ENCODE results near the gene PCGF6. TPM values are rescaled to one million over a fixed set of nuclear protein-coding genes. Genes with fewer than 3 reads are reported as not detected.

Gene PCGF6
- total and polyA plus RNA-seq, 3 experiments from 2014 or later: 10.8 to 17.7 (median 17.6) TPM

GRCh38 chr10:103316087-103316486, 34.9 kb downstream of the PCGF6 start:
- H3K27ac Mint-ChIP-seq: peak overlapping the region in 1 of 8 donors; percentile 3
- peaks cover 0 to 52% (median 15%) of the 10 kb centered on the region in 3 donors for H3K36me3 Mint-ChIP-seq
- ChIA-PET CTCF (no interaction called here), POLR2A (no interaction called here)
- Histone ChIP-seq H3K36me3 (ENCODE audit: insufficient read depth, low read length) (peaks cover 5% of the 10 kb centered on the region), H3K27ac (ENCODE audit: low read depth, low read length) (no peak overlapping the region), H3K9me3 (ENCODE audit: low read length) (no peaks in the 10 kb centered on the region), H3K27me3 (ENCODE audit: insufficient read depth, low read length, poor library complexity, severe bottlenecking) (no peaks in the 10 kb centered on the region), H3K4me1 (ENCODE audit: insufficient read depth, low read length) (no peaks in the 10 kb centered on the region), H3K4me3 (ENCODE audit: low read length) (no peak overlapping the region)
- H3K4me1 Mint-ChIP-seq: no peaks in the 10 kb centered on the region
- no peak overlapping the region for H3K4me3 Mint-ChIP-seq
- no peaks in the 10 kb centered on the region for H3K27me3 Mint-ChIP-seq
- DNase-seq: no peak
- no peaks in the 10 kb centered on the region for H3K9me3 Mint-ChIP-seq

GRCh38 chr10:103310197-103310596, 40.7 kb downstream of the PCGF6 start:
- ChIA-PET CTCF (no interaction called here), POLR2A (no interaction called here)
- H3K4me3 Mint-ChIP-seq: no peak overlapping the region
- H3K36me3 ChIP-seq (ENCODE audit: insufficient read depth, low read length): peaks cover 5% of the 10 kb centered on the region
- no peaks in the 10 kb centered on the region for H3K27me3 ChIP-seq (ENCODE audit: insufficient read depth, low read length, poor library complexity, severe bottlenecking)
- H3K4me1 Mint-ChIP-seq: no peaks in the 10 kb centered on the region
- no peak overlapping the region for H3K4me3 ChIP-seq (ENCODE audit: low read length)
- H3K9me3 ChIP-seq (ENCODE audit: low read length): no peaks in the 10 kb centered on the region
- H3K27ac ChIP-seq (ENCODE audit: low read depth, low read length): no peak overlapping the region
- DNase-seq: no peak
- no peaks in the 10 kb centered on the region for H3K9me3 Mint-ChIP-seq
- H3K36me3 Mint-ChIP-seq: peaks cover 5 to 62% (median 23%) of the 10 kb centered on the region in 3 donors
- no peaks in the 10 kb centered on the region for H3K4me1 ChIP-seq (ENCODE audit: insufficient read depth, low read length)
- H3K27ac Mint-ChIP-seq: no peak overlapping the region
- no peaks in the 10 kb centered on the region for H3K27me3 Mint-ChIP-seq

GRCh38 chr10:103307594-103307993, 43.3 kb downstream of the PCGF6 start:
- CTCF ChIA-PET: no interaction called here
- H3K27me3 Mint-ChIP-seq: no peaks in the 10 kb centered on the region
- POLR2A ChIA-PET: no interaction called here
- no peaks in the 10 kb centered on the region for H3K4me1 ChIP-seq (ENCODE audit: insufficient read depth, low read length)
- no peak overlapping the region for H3K4me3 ChIP-seq (ENCODE audit: low read length)
- H3K36me3 Mint-ChIP-seq: peaks cover 5 to 61% (median 20%) of the 10 kb centered on the region in 3 donors
- no peak overlapping the region for H3K27ac ChIP-seq (ENCODE audit: low read depth, low read length)
- H3K4me1 Mint-ChIP-seq: no peaks in the 10 kb centered on the region
- no peaks in the 10 kb centered on the region for H3K9me3 ChIP-seq (ENCODE audit: low read length)
- H3K4me3 Mint-ChIP-seq: no peak overlapping the region
- no peaks in the 10 kb centered on the region for H3K27me3 ChIP-seq (ENCODE audit: insufficient read depth, low read length, poor library complexity, severe bottlenecking)
- no peaks in the 10 kb centered on the region for H3K36me3 ChIP-seq (ENCODE audit: insufficient read depth, low read length)
- H3K27ac Mint-ChIP-seq: peak overlapping the region in 2 of 8 donors; percentile 63 to 78
- no peaks in the 10 kb centered on the region for H3K9me3 Mint-ChIP-seq
- DNase-seq: no peak

- peaks cover 0 to 10% of the 10 kb centered on the region in 2 donors for H3K27me3 Mint-ChIP-seq
- Histone ChIP-seq H3K9me3 (ENCODE audit: low read length) (no peaks in the 10 kb centered on the region), H3K4me3 (ENCODE audit: low read length) (no peak overlapping the region), H3K36me3 (ENCODE audit: insufficient read depth, low read length) (no peaks in the 10 kb centered on the region), H3K27me3 (ENCODE audit: insufficient read depth, low read length, poor library complexity, severe bottlenecking) (no peaks in the 10 kb centered on the region), H3K4me1 (ENCODE audit: insufficient read depth, low read length) (no peaks in the 10 kb centered on the region), H3K27ac (ENCODE audit: low read depth, low read length) (no peak overlapping the region)
- no peak overlapping the region for H3K4me3 Mint-ChIP-seq
- peaks cover 0 to 3% (median 0%) of the 10 kb centered on the region in 3 donors for H3K36me3 Mint-ChIP-seq
- no peak for DNase-seq
- no peak overlapping the region for H3K27ac Mint-ChIP-seq
- ChIA-PET CTCF (no interaction called here), POLR2A (no interaction called here)
- H3K9me3 Mint-ChIP-seq: no peaks in the 10 kb centered on the region
- H3K4me1 Mint-ChIP-seq: no peaks in the 10 kb centered on the region
Measured at GRCh38 chr10:103295374-103296015, 55.4 kb downstream of the PCGF6 start.

- Histone ChIP-seq H3K36me3 (ENCODE audit: insufficient read depth, low read length) (no peaks in the 10 kb centered on the region), H3K4me3 (ENCODE audit: low read length) (no peak overlapping the region), H3K27ac (ENCODE audit: low read depth, low read length) (no peak overlapping the region), H3K4me1 (ENCODE audit: insufficient read depth, low read length) (no peaks in the 10 kb centered on the region), H3K9me3 (ENCODE audit: low read length) (no peaks in the 10 kb centered on the region), H3K27me3 (ENCODE audit: insufficient read depth, low read length, poor library complexity, severe bottlenecking) (peaks cover under 1% of the 10 kb centered on the region)
- Mint-ChIP-seq H3K27me3 (peaks cover 13 to 40% of the 10 kb centered on the region in 2 donors), H3K27ac (no peak overlapping the region), H3K4me1 (no peaks in the 10 kb centered on the region), H3K36me3 (peaks cover 0 to 2% (median 0%) of the 10 kb centered on the region in 3 donors), H3K4me3 (no peak overlapping the region), H3K9me3 (no peaks in the 10 kb centered on the region)
- no peak for DNase-seq
- ChIA-PET POLR2A (interaction anchor here (0.6 kb wide), 1 partner anchor 1046 kb away, joined by 3 read pairs; no protein-coding TSS in a partner anchor), CTCF (no interaction called here)
Measured at GRCh38 chr10:103291588-103291987, 59.4 kb downstream of the PCGF6 start.

- Histone ChIP-seq H3K4me1 (ENCODE audit: insufficient read depth, low read length) (no peaks in the 10 kb centered on the region), H3K27me3 (ENCODE audit: insufficient read depth, low read length, poor library complexity, severe bottlenecking) (peaks cover 10% of the 10 kb centered on the region), H3K36me3 (ENCODE audit: insufficient read depth, low read length) (no peaks in the 10 kb centered on the region), H3K4me3 (ENCODE audit: low read length) (no peak overlapping the region), H3K27ac (ENCODE audit: low read depth, low read length) (no peak overlapping the region), H3K9me3 (ENCODE audit: low read length) (no peaks in the 10 kb centered on the region)
- Mint-ChIP-seq H3K36me3 (no peaks in the 10 kb centered on the region), H3K9me3 (no peaks in the 10 kb centered on the region), H3K27ac (peak overlapping the region in 1 of 8 donors; percentile 6), H3K27me3 (peaks cover 30 to 59% of the 10 kb centered on the region in 2 donors), H3K4me1 (no peaks in the 10 kb centered on the region), H3K4me3 (no peak overlapping the region)
- CTCF ChIA-PET: no interaction called here
- POLR2A ChIA-PET: no interaction called here
- no peak for DNase-seq
Measured at GRCh38 chr10:103287992-103288391, 62.9 kb downstream of the PCGF6 start.

- H3K36me3 ChIP-seq (ENCODE audit: insufficient read depth, low read length): no peaks in the 10 kb centered on the region
- H3K4me3 ChIP-seq (ENCODE audit: low read length): no peak overlapping the region
- no peak for DNase-seq
- no peaks in the 10 kb centered on the region for H3K9me3 ChIP-seq (ENCODE audit: low read length)
- H3K27me3 ChIP-seq (ENCODE audit: insufficient read depth, low read length, poor library complexity, severe bottlenecking): peaks cover 25% of the 10 kb centered on the region
- CTCF ChIA-PET: no interaction called here
- Mint-ChIP-seq H3K9me3 (peaks cover 0 to under 1% (median 0%) of the 10 kb centered on the region in 5 donors), H3K4me1 (peaks cover 0 to 4% (median 3%) of the 10 kb centered on the region in 3 donors), H3K27ac (no peak overlapping the region), H3K4me3 (no peak overlapping the region), H3K27me3 (peaks cover 54 to 84% of the 10 kb centered on the region in 2 donors), H3K36me3 (no peaks in the 10 kb centered on the region)
- H3K27ac ChIP-seq (ENCODE audit: low read depth, low read length): no peak overlapping the region
- POLR2A ChIA-PET: no interaction called here
- H3K4me1 ChIP-seq (ENCODE audit: insufficient read depth, low read length): no peaks in the 10 kb centered on the region
Measured at GRCh38 chr10:103284170-103284569, 66.8 kb downstream of the PCGF6 start.

GRCh38 chr10:103282961-103283360, 68.0 kb downstream of the PCGF6 start:
- Mint-ChIP-seq H3K9me3 (peaks cover 0 to 6% (median 3%) of the 10 kb centered on the region in 5 donors), H3K27ac (no peak overlapping the region), H3K4me1 (peaks cover 6 to 10% (median 7%) of the 10 kb centered on the region in 3 donors), H3K27me3 (peaks cover 60 to 81% of the 10 kb centered on the region in 2 donors), H3K36me3 (no peaks in the 10 kb centered on the region), H3K4me3 (no peak overlapping the region)
- Histone ChIP-seq H3K9me3 (ENCODE audit: low read length) (no peaks in the 10 kb centered on the region), H3K27me3 (ENCODE audit: insufficient read depth, low read length, poor library complexity, severe bottlenecking) (peaks cover 33% of the 10 kb centered on the region), H3K27ac (ENCODE audit: low read depth, low read length) (no peak overlapping the region), H3K4me3 (ENCODE audit: low read length) (no peak overlapping the region), H3K36me3 (ENCODE audit: insufficient read depth, low read length) (no peaks in the 10 kb centered on the region), H3K4me1 (ENCODE audit: insufficient read depth, low read length) (no peaks in the 10 kb centered on the region)
- CTCF ChIA-PET: no interaction called here
- no peak for DNase-seq
- POLR2A ChIA-PET: no interaction called here
